ENCODE results near the gene ARL8B.

Gene ARL8B

GRCh38 chr3:5191555-5192304, 69.6 kb downstream of the ARL8B start:
- peaks cover 46% of the 10 kb centered on the region for H3K79me2 ChIP-seq
- H3K36me3 ChIP-seq (ENCODE audit: control insufficient read depth, insufficient read depth, low read length), result no peaks in the 10 kb centered on the region
- TF ChIP-seq, protein P1, sequence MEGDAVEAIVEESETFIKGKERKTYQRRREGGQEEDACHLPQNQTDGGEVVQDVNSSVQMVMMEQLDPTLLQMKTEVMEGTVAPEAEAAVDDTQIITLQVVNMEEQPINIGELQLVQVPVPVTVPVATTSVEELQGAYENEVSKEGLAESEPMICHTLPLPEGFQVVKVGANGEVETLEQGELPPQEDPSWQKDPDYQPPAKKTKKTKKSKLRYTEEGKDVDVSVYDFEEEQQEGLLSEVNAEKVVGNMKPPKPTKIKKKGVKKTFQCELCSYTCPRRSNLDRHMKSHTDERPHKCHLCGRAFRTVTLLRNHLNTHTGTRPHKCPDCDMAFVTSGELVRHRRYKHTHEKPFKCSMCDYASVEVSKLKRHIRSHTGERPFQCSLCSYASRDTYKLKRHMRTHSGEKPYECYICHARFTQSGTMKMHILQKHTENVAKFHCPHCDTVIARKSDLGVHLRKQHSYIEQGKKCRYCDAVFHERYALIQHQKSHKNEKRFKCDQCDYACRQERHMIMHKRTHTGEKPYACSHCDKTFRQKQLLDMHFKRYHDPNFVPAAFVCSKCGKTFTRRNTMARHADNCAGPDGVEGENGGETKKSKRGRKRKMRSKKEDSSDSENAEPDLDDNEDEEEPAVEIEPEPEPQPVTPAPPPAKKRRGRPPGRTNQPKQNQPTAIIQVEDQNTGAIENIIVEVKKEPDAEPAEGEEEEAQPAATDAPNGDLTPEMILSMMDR (IDR thresholded peaks at IDR 0.05), result no peak
- no peak overlapping the region for H3K9ac ChIP-seq
- peaks cover 24% of the 10 kb centered on the region for H3K4me1 ChIP-seq
- H3K27ac ChIP-seq, result no peak overlapping the region
- no peak overlapping the region for H3K4me2 ChIP-seq (ENCODE audit: low read length)
- no peaks in the 10 kb centered on the region for H3K27me3 ChIP-seq (ENCODE audit: control insufficient read depth, insufficient read depth, low read length)
- peak overlapping the region; percentile 11 for H3K4me3 ChIP-seq (ENCODE audit: low read depth, low read length)
- no peaks in the 10 kb centered on the region for H3K9me3 ChIP-seq (ENCODE audit: control insufficient read depth, low read length)
- no peak overlapping the region for H2AFZ ChIP-seq

DNA sequence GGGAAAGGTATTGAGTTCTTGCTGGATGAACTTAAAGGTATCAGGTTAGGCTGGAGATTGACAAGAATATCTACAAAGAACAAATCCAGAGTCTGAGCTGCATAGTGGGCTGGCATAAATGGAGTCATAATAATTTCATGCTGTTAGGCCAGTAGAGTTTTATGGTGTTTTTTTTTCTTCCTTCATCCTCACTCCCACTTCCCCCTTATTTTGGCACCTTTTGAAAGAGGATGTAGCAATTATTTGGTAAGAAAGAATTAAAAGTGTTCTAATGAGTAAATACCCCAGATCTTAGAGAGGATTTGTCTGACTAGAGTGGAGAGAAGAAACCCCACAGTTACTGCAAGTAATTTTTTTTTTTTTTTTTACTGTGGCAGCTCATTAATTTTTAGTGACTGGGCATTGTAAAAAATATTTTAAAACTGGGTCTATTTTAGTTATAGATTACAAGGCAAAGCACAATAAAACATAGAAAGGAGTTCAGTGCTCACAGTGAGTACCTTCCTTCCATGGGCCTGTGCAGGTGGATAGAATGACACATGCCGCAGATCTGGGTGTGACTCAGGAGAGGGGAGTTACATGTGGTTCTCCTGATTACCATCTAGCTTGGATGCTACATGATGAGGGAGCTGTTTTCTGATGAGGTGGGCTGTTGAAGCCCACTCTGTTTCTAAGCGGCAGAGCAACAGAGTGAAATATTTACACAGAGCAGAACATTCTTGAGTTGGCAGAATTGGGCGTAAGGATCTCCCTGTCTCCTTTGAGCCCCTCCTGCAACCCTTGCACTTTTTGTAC, 70.7 kb downstream of the ARL8B start:
- Histone ChIP-seq H3K27ac (no peak overlapping the region), H3K79me2 (peaks cover 47% of the 10 kb centered on the region), H3K27me3 (ENCODE audit: control insufficient read depth, insufficient read depth, low read length) (no peaks in the 10 kb centered on the region), H3K4me3 (ENCODE audit: low read depth, low read length) (no peak overlapping the region), H2AFZ (no peak overlapping the region), H3K4me1 (peaks cover 24% of the 10 kb centered on the region), H3K9ac (no peak overlapping the region), H3K36me3 (ENCODE audit: control insufficient read depth, insufficient read depth, low read length) (no peaks in the 10 kb centered on the region), H3K9me3 (ENCODE audit: control insufficient read depth, low read length) (no peaks in the 10 kb centered on the region), H3K4me2 (ENCODE audit: low read length) (no peak overlapping the region)
- TF ChIP-seq, protein P1 (IDR thresholded peaks at IDR 0.05), result no peak

DNA sequence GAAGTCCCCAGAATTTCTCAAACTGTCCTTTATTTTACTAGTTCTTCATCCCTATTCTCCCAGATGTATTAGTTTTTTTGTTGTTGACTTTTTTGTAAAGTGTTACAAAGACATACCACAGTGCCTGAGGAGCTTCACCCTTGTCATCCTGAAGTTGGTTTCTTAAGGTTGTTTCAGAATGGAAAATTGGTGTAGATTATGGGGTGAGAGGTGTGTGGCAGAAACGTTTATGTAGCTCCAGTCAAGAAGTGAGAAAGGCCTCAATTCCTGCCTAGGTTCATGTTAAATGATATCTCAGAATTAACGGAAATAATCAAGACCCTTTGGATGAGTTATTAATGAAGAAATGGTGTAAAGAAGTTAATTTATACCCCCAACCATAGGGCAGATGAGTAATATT, 72.2 kb downstream of the ARL8B start:
- H2AFZ ChIP-seq, result no peak overlapping the region
- H3K4me3 ChIP-seq (ENCODE audit: low read depth, low read length), result no peak overlapping the region
- no peak overlapping the region for H3K9ac ChIP-seq
- peaks cover 24% of the 10 kb centered on the region for H3K4me1 ChIP-seq
- H3K79me2 ChIP-seq, result peaks cover 36% of the 10 kb centered on the region
- no peak overlapping the region for H3K4me2 ChIP-seq (ENCODE audit: low read length)
- no peaks in the 10 kb centered on the region for H3K9me3 ChIP-seq (ENCODE audit: control insufficient read depth, low read length)
- TF ChIP-seq, protein P1 (IDR thresholded peaks at IDR 0.05), result no peak
- no peaks in the 10 kb centered on the region for H3K36me3 ChIP-seq (ENCODE audit: control insufficient read depth, insufficient read depth, low read length)
- peak overlapping the region; percentile 26 for H3K27ac ChIP-seq
- no peaks in the 10 kb centered on the region for H3K27me3 ChIP-seq (ENCODE audit: control insufficient read depth, insufficient read depth, low read length)

GRCh38 chr3:5194801-5195509, 72.9 kb downstream of the ARL8B start:
- Histone ChIP-seq H3K9ac (no peak overlapping the region), H3K4me3 (ENCODE audit: low read depth, low read length) (no peak overlapping the region), H2AFZ (no peak overlapping the region), H3K79me2 (peaks cover 32% of the 10 kb centered on the region), H3K4me1 (peaks cover 24% of the 10 kb centered on the region), H3K27ac (no peak overlapping the region), H3K9me3 (ENCODE audit: control insufficient read depth, low read length) (no peaks in the 10 kb centered on the region), H3K27me3 (ENCODE audit: control insufficient read depth, insufficient read depth, low read length) (no peaks in the 10 kb centered on the region), H3K4me2 (ENCODE audit: low read length) (no peak overlapping the region), H3K36me3 (ENCODE audit: control insufficient read depth, insufficient read depth, low read length) (no peaks in the 10 kb centered on the region)
- TF ChIP-seq, protein P1 (IDR thresholded peaks at IDR 0.05), result no peak

Data from parathyroid adenoma (tissue), 2 donors.